Sciatic nerve (tissue), 2 donors: ENCODE data around the gene MEN1. TPM values are rescaled to one million over a fixed set of nuclear protein-coding genes. Genes with fewer than 3 reads are reported as not detected.

Experiments
- ATAC-seq: fragments of 200-7000 bp; cut with Tn5 transposase; one replicate; pipeline ENCODE4 v1.9.1; 2020; ENCODE audit warnings: mild to moderate bottlenecking, moderate library complexity
- DNase-seq: peaks from one replicate; pipeline ENCODE4 v3.0.0-alpha.2; 2020; ENCODE audit warnings: low spot score
- intact Hi-C: fragments of 100-400 bp; cut with DNase I; formaldehyde crosslinking; loops from one replicate; pipeline ENCODE4 v1.14.2; 2022
- total RNA-seq: library from RNA; stranded (reverse); fragmentation: NEBNext Ultra II Directional; extraction: Animal tissue kit (Norgen Biotek cat#: 25700); gene quantifications from one replicate; pipeline ENCODE4 v1.2.1, GENCODE V29; 2021
- donor health status: DM: no; HTN: no; CAD: no.
- donor health status: DM: no; HTN: no; CAD: no.

Gene MEN1
- total RNA-seq, 1 donor from 2014 or later, result 17.7 TPM

- DNase-seq (no peak), ATAC-seq (peak; percentile 14)
- intact Hi-C loops, result no loop called here
These were observed 540 bp downstream of the MEN1 start for GRCh38 chr11:64809781-64810241.

GRCh38 chr11:64805481-64805880 is 4.9 kb downstream of the MEN1 start:
- DNase-seq, result no peak
- no peak for ATAC-seq
- intact Hi-C loops, result no loop called here

- DNase-seq, result no peak
- no peak for ATAC-seq
- intact Hi-C loops, result no loop called here
These were observed 5.8 kb downstream of the MEN1 start for GRCh38 chr11:64804346-64805210.

- DNase-seq, result no peak
- no peak for ATAC-seq
- intact Hi-C loops, result no loop called here
These were observed 6.5 kb downstream of the MEN1 start for GRCh38 chr11:64803846-64804345.

- ATAC-seq (peak; percentile 88), DNase-seq (peak; percentile 92)
- intact Hi-C loops, result no loop called here
These were observed 7.0 kb downstream of the MEN1 start, which contains the start of gene MAP4K2 for GRCh38 chr11:64803158-64803845. MAP4K2 (minus strand) TSS chr11:64803214; CDS start chr11:64803149, 65 bp downstream.

- ATAC-seq (peak; percentile 3), DNase-seq (peak; percentile 80)
- intact Hi-C loops, result no loop called here
These were observed 7.8 kb downstream of the MEN1 start for GRCh38 chr11:64802370-64803157.

GRCh38 chr11:64801561-64802369 is 8.6 kb downstream of the MEN1 start:
- ATAC-seq (peak; percentile 2), DNase-seq (no peak)
- intact Hi-C loops, result no loop called here

GRCh38 chr11:64801158-64801464 is 9.2 kb downstream of the MEN1 start:
- intact Hi-C loops, result no loop called here
- no peak for ATAC-seq
- no peak for DNase-seq

- no peak for DNase-seq
- intact Hi-C loops, result no loop called here
- ATAC-seq, result no peak
These were observed 9.8 kb downstream of the MEN1 start for GRCh38 chr11:64800303-64801157.

GRCh38 chr11:64799623-64800302 is 10.6 kb downstream of the MEN1 start:
- intact Hi-C loops, result no loop called here
- ATAC-seq, result no peak
- DNase-seq, result no peak

GRCh38 chr11:64799256-64799622 is 11.1 kb downstream of the MEN1 start:
- ATAC-seq (no peak), DNase-seq (no peak)
- intact Hi-C loops, result no loop called here

- DNase-seq, result no peak
- intact Hi-C loops, result no loop called here
- ATAC-seq, result no peak
These were observed 13.4 kb downstream of the MEN1 start for GRCh38 chr11:64796757-64797541.

GRCh38 chr11:64796047-64796756 is 14.1 kb downstream of the MEN1 start:
- DNase-seq (no peak), ATAC-seq (no peak)
- intact Hi-C loops, result no loop called here

- no peak for ATAC-seq
- intact Hi-C loops, result no loop called here
- DNase-seq, result peak; percentile 42
These were observed 15.8 kb downstream of the MEN1 start for GRCh38 chr11:64794526-64794925.

GRCh38 chr11:64793271-64794160 is 16.8 kb downstream of the MEN1 start:
- ATAC-seq, result peak; percentile 71
- intact Hi-C loops, result no loop called here
- peak; percentile 60 for DNase-seq
